Measurements from ENCODE around the gene PARD3B. TPM values are rescaled to one million over a fixed set of nuclear protein-coding genes. Genes with fewer than 3 reads are reported as not detected.
A peak's percentile ranks its signal among the peaks of the same experiment; 100 is the strongest.

The PARD3B gene
- total RNA-seq, 1 donor from 2014 or later: 12.3 TPM

GRCh38 chr2:205654878-205655605 lies 1109.8 kb downstream of the PARD3B start:
- no peaks in the 10 kb centered on the region for H3K9me3 ChIP-seq
- intact Hi-C loops (cut with DNase I): no loop called here
- H3K4me1 ChIP-seq: peaks cover 4% of the 10 kb centered on the region
- TF ChIP-seq POLR2AphosphoS5 (IDR thresholded peaks at IDR 0.05; ENCODE audit: insufficient read depth in 1 of 2, low read depth in 1 of 2): no peak
- no peak for TF ChIP-seq POLR2A (IDR thresholded peaks at IDR 0.05)
- no peak for TF ChIP-seq CTCF (IDR thresholded peaks at IDR 0.05)
- peak in 1 of 2 donors; percentile 62 for DNase-seq (ENCODE audit: extremely low spot score in 2 of 2)
- H3K27ac ChIP-seq: no peak overlapping the region
- no peak overlapping the region for H3K4me3 ChIP-seq
- H3K27me3 ChIP-seq: no peaks in the 10 kb centered on the region
- no peaks in the 10 kb centered on the region for H3K36me3 ChIP-seq

- Histone ChIP-seq H3K36me3 (no peaks in the 10 kb centered on the region), H3K27ac (no peak overlapping the region), H3K27me3 (no peaks in the 10 kb centered on the region), H3K4me3 (no peak overlapping the region), H3K9me3 (no peaks in the 10 kb centered on the region), H3K4me1 (peaks cover 12% of the 10 kb centered on the region)
- no peak for DNase-seq (ENCODE audit: extremely low spot score in 2 of 2)
- TF ChIP-seq POLR2A (IDR thresholded peaks at IDR 0.05): no peak
- no peak for TF ChIP-seq POLR2AphosphoS5 (IDR thresholded peaks at IDR 0.05; ENCODE audit: insufficient read depth in 1 of 2, low read depth in 1 of 2)
- TF ChIP-seq CTCF (IDR thresholded peaks at IDR 0.05): no peak
- intact Hi-C loops (cut with DNase I): no loop called here
Measured at GRCh38 chr2:205655779-205656456, 1110.6 kb downstream of the PARD3B start.

- Histone ChIP-seq H3K27me3 (no peaks in the 10 kb centered on the region), H3K4me1 (peaks cover 15% of the 10 kb centered on the region), H3K36me3 (no peaks in the 10 kb centered on the region), H3K9me3 (no peaks in the 10 kb centered on the region), H3K4me3 (no peak overlapping the region), H3K27ac (no peak overlapping the region)
- intact Hi-C loops (cut with DNase I): no loop called here
- DNase-seq (ENCODE audit: extremely low spot score in 2 of 2): no peak
- no peak for TF ChIP-seq CTCF (IDR thresholded peaks at IDR 0.05)
- TF ChIP-seq POLR2AphosphoS5 (IDR thresholded peaks at IDR 0.05; ENCODE audit: insufficient read depth in 1 of 2, low read depth in 1 of 2): no peak
- no peak for TF ChIP-seq POLR2A (IDR thresholded peaks at IDR 0.05)
Measured at GRCh38 chr2:205656461-205656860, 1111.2 kb downstream of the PARD3B start.

GRCh38 chr2:205656941-205657340 lies 1111.7 kb downstream of the PARD3B start:
- peak in 1 of 2 donors; percentile 32 for DNase-seq (ENCODE audit: extremely low spot score in 2 of 2)
- H3K27me3 ChIP-seq: no peaks in the 10 kb centered on the region
- no peaks in the 10 kb centered on the region for H3K9me3 ChIP-seq
- H3K4me1 ChIP-seq: peaks cover 15% of the 10 kb centered on the region
- H3K27ac ChIP-seq: no peak overlapping the region
- intact Hi-C loops (cut with DNase I): no loop called here
- TF ChIP-seq POLR2A (IDR thresholded peaks at IDR 0.05): no peak
- TF ChIP-seq POLR2AphosphoS5 (IDR thresholded peaks at IDR 0.05; ENCODE audit: insufficient read depth in 1 of 2, low read depth in 1 of 2): no peak
- no peak for TF ChIP-seq CTCF (IDR thresholded peaks at IDR 0.05)
- no peak overlapping the region for H3K4me3 ChIP-seq
- no peaks in the 10 kb centered on the region for H3K36me3 ChIP-seq

GRCh38 chr2:205657579-205657978 lies 1112.3 kb downstream of the PARD3B start:
- H3K4me3 ChIP-seq: no peak overlapping the region
- H3K27me3 ChIP-seq: no peaks in the 10 kb centered on the region
- no peaks in the 10 kb centered on the region for H3K36me3 ChIP-seq
- no peak overlapping the region for H3K27ac ChIP-seq
- intact Hi-C loops (cut with DNase I): no loop called here
- H3K4me1 ChIP-seq: peaks cover 15% of the 10 kb centered on the region
- H3K9me3 ChIP-seq: no peaks in the 10 kb centered on the region
- peak in 1 of 2 donors; percentile 86 for DNase-seq (ENCODE audit: extremely low spot score in 2 of 2)
- TF ChIP-seq CTCF (IDR thresholded peaks at IDR 0.05) (no peak), POLR2AphosphoS5 (IDR thresholded peaks at IDR 0.05; ENCODE audit: insufficient read depth in 1 of 2, low read depth in 1 of 2) (peak in 1 of 2 donors; percentile 39)
